IMR-90 (cell line): Measurements from ENCODE around the gene GSG1.

Source experiments
- BHLHE40 ChIP-seq: fragments of 150-350 bp; IDR thresholded peaks from 2 replicates; pipeline ENCODE4 v1.6.1; 2016; ENCODE audit warnings: mild to moderate bottlenecking, low read depth, low read length
- CEBPB ChIP-seq: IDR thresholded peaks from 2 replicates; pipeline ENCODE4 v1.6.1; 2012; ENCODE audit warnings: low read depth, low read length, improper control_type of control experiment
- CHD1 ChIP-seq: IDR thresholded peaks from 2 replicates; pipeline ENCODE4 v1.6.1; 2012; ENCODE audit warnings: low read depth, low read length, improper control_type of control experiment
- ELK1 ChIP-seq: fragments of 150-350 bp; IDR thresholded peaks from 2 replicates; pipeline ENCODE4 v1.6.1; 2016; ENCODE audit warnings: low read depth, mild to moderate bottlenecking, low read length, moderate library complexity, borderline replicate concordance
- MXI1 ChIP-seq: IDR thresholded peaks from 2 replicates; pipeline ENCODE4 v1.6.1; 2012; ENCODE audit warnings: low read depth, mild to moderate bottlenecking, low read length, moderate library complexity, borderline replicate concordance
- POLR2A ChIP-seq: IDR thresholded peaks from 2 replicates; pipeline ENCODE4 v1.6.1; 2012; ENCODE audit warnings: mild to moderate bottlenecking, low read depth, low read length
- RAD21 ChIP-seq: IDR thresholded peaks from 2 replicates; pipeline ENCODE4 v1.6.1; 2012; ENCODE audit warnings: low read length, improper control_type of control experiment
- RCOR1 ChIP-seq: IDR thresholded peaks from 2 replicates; pipeline ENCODE4 v1.6.1; 2012; ENCODE audit warnings: mild to moderate bottlenecking, low read length, improper control_type of control experiment; ENCODE audit not compliant: insufficient replicate concordance
- RFX5 ChIP-seq: IDR thresholded peaks from 2 replicates; pipeline ENCODE4 v1.8.0; 2012; ENCODE audit warnings: low read depth, mild to moderate bottlenecking, low read length, moderate library complexity
- SMC3 ChIP-seq: fragments of 150-350 bp; IDR thresholded peaks from 2 replicates; pipeline ENCODE4 v1.6.1; 2016; ENCODE audit warnings: low read depth, mild to moderate bottlenecking, antibody characterized with exemption, low read length, moderate library complexity
- TF ChIP-seq, protein P1 (sequence below): conservative IDR thresholded peaks from 2 replicates; pipeline ENCODE4 v1.5.1; 2012; ENCODE audit warnings: mild to moderate bottlenecking, low read depth, low read length, improper control_type of control experiment
- TF ChIP-seq, protein P2 (sequence below): fragments of 150-350 bp; IDR thresholded peaks from 2 replicates; pipeline ENCODE4 v1.6.1; 2017; ENCODE audit warnings: mild to moderate bottlenecking, antibody characterized with exemption, low read length, low read depth

- TF ChIP-seq, protein P1, sequence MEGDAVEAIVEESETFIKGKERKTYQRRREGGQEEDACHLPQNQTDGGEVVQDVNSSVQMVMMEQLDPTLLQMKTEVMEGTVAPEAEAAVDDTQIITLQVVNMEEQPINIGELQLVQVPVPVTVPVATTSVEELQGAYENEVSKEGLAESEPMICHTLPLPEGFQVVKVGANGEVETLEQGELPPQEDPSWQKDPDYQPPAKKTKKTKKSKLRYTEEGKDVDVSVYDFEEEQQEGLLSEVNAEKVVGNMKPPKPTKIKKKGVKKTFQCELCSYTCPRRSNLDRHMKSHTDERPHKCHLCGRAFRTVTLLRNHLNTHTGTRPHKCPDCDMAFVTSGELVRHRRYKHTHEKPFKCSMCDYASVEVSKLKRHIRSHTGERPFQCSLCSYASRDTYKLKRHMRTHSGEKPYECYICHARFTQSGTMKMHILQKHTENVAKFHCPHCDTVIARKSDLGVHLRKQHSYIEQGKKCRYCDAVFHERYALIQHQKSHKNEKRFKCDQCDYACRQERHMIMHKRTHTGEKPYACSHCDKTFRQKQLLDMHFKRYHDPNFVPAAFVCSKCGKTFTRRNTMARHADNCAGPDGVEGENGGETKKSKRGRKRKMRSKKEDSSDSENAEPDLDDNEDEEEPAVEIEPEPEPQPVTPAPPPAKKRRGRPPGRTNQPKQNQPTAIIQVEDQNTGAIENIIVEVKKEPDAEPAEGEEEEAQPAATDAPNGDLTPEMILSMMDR, result no peak
- TF ChIP-seq POLR2A (no peak), RAD21 (no peak), CHD1 (no peak), BHLHE40 (no peak), ELK1 (no peak), RFX5 (no peak), MXI1 (no peak), SMC3 (no peak), RCOR1 (no peak), CEBPB (no peak)
- TF ChIP-seq, protein P2, sequence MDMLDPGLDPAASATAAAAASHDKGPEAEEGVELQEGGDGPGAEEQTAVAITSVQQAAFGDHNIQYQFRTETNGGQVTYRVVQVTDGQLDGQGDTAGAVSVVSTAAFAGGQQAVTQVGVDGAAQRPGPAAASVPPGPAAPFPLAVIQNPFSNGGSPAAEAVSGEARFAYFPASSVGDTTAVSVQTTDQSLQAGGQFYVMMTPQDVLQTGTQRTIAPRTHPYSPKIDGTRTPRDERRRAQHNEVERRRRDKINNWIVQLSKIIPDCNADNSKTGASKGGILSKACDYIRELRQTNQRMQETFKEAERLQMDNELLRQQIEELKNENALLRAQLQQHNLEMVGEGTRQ, result no peak
These were observed 38.2 kb upstream of the GSG1 start for GRCh38 chr12:13141686-13142085.
